Tibial nerve (tissue), 4 donors: Measurements from ENCODE around the gene GLYATL1B.

Experiments
- CTCF ChIP-seq, 5 experiments: fragments of 200-600 bp in 3 of 5; fragments of 450-650 bp in 2 of 5; sonication (generic) in 3 of 5; IDR thresholded peaks; one replicate each; pipeline ENCODE4 v1.5.1; 2016 to 2019; ENCODE audit warnings: antibody characterized with exemption in 5 of 5, mild to moderate bottlenecking in 3 of 5, moderate library complexity in 2 of 5
- EP300 ChIP-seq, 2 donors: sonication (generic); formaldehyde crosslinking; IDR thresholded peaks; one replicate each; pipeline ENCODE4 v1.6.1; 2017; ENCODE audit warnings: antibody characterized with exemption in 2 of 2, mild to moderate bottlenecking in 1 of 2
- POLR2A ChIP-seq, 2 donors: fragments of 450-650 bp; IDR thresholded peaks; one replicate each; pipeline ENCODE4 v1.6.1; 2017; ENCODE audit warnings: antibody characterized with exemption in 2 of 2, mild to moderate bottlenecking in 2 of 2, moderate library complexity in 2 of 2

GRCh38 chr11:59106363-59107336 lies 20.5 kb downstream of the GLYATL1B start, which contains the start of gene FAM111B:
- TF ChIP-seq CTCF (IDR thresholded peaks at IDR 0.05) (no peak), EP300 (IDR thresholded peaks at IDR 0.05) (no peak), POLR2A (IDR thresholded peaks at IDR 0.05) (no peak)
